HG02870 (cell line): ENCODE measurements around the gene S100A2.
A peak's percentile ranks its signal among the peaks of the same experiment; 100 is the strongest.

Source experiments
- ATAC-seq: cut with Tn5 transposase; IDR thresholded peaks from one replicate; pipeline ENCODE4 v1.9.1; 2021; ENCODE audit warnings: mild to moderate bottlenecking, moderate library complexity; ENCODE audit not compliant: unreplicated experiment

Gene S100A2

DNA sequence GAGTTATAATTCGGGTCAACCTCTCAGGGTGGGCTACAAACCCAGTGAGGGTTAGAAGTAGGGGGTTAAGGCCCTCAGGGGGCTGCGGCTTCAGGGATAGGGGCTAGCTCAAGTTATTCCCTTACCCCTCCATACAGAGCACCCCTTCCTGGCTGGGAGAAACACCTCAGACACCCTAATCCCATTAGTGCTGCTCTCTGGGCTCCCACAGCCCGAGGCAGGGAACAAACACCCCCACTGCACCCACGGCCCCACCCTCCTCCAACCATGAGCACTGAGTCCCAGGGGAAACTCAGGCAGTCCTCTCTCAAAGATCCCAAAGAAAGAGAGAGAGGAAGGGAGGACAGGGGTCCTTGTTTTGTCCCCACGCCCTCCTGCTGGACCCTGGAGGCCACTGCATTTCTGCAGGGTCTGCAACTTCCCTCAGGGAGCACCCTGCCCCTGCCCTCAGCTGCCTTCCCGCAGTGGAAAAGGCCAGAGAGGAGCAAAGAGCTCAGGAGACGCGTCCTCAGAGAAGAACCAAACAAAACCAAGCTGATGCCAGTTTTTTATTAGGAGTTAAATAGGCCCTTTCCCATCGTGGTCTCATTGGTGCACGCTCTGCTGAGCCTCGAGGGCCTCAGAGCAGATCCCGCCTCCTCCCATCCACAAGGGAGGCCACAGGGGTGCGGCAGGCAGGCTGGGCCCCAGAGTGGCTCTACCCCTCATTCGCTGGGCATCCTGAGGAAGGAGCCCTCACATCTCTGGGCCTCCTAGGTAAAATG, 18.7 kb downstream of the S100A2 start:
- ATAC-seq = no peak

DNA sequence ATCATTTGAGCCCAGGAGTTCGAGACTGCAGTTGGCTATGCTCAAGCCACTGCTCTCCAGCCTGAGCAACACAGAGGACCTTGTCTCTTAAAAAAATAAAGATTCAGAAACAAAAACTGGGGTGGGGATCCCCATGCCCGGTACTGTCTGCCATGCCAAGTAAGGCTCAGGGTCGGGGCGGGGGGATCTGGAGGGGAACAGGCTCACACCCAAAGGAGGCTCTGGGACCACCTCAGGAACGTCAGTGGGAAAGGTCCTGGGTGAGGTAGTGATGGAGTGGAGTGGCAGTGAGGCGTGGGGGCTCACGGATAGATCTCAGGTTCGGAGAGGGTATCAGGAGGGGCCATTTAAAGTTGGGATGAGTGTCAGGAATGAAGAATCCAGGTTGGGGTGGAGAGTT, 19.3 kb downstream of the S100A2 start:
- no peak for ATAC-seq

- no peak for ATAC-seq
Observed at GRCh38 chr1:153545067-153546055, 20.3 kb downstream of the S100A2 start, which contains the start of gene S100A4. Gene S100A4, minus strand, starts transcription at chr1:153545806. Its CDS starts 1,012 bp downstream, at chr1:153544794.

DNA sequence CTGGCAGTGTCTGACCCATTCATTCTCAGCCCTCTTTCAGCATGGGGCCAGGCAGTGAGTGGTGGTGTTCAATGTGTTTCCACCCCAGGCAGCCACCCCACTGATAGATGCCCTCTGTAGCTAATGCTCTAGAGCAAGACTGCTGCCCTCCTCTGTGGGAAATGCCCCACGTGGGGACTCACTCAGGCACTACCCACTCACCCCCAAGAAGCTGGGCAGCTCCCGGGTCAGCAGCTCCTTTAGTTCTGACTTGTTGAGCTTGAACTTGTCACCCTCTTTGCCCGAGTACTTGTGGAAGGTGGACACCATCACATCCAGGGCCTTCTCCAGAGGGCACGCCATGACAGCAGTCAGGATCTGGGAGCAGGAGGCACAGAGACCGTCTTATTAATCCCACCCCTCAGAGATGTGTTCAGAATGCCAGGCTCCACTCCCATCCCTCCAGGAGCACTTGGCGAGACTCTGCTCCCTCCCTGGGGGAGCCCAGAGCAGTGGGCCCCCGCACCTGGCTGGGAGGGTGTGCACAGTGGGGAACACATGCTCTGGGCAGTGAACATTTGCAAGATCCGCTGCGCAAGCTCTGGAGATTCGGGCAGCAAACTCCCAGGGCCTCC, 21.1 kb downstream of the S100A2 start:
- ATAC-seq = no peak

DNA sequence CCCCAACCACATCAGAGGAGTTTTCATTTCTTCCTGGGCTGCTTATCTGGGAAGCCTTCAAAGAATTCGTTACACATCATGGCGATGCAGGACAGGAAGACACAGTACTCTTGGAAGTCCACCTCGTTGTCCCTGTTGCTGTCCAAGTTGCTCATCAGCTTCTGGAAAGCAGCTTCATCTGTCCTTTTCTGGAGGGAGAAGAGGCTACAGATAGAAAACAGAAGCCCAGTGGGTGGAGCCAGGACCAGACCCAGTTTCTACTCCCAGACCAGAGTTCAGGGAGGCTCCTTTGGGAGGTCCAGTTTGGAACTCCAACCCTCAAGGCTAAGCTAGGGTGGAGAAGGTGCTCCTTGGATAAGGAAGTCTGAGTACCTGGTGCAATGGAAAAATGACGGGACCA, 21.9 kb downstream of the S100A2 start:
- ATAC-seq = no peak

DNA sequence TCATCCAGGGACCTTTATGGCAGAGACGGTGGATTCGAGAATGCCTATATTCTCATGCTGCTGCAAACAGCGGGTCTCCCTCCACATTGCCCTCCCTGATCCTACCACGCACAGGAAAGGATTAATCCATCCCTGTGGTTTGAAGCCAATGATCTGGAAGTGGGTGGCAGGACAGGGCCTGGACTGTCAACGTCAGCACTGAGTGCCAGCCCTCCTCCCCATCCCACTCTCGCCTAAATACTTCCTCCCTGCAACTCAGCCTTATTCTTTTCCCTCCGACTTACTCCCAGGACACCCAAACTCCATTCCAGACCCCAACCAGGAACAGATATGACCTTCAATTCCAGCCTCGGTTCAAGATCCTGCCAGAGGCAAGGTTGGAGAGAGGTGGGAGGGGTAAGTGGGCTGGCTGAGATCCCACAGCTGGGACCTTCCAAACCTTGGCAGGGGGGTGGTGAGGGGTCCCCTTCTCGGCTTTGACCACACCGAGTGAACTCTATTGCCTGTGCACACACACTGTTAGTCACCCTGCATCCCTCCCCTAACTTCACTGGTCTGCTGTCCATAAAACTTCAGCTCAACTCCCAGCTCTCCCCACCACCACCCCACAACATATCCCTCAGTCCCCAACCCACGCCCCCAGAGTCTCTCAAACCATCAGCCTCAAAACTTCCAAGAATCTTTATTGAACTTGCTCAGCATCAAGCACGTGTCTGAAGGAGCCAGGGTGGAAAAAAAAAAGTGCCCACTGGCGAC, 22.5 kb downstream of the S100A2 start:
- ATAC-seq = no peak

GRCh38 chr1:153541641-153542590, 23.7 kb downstream of the S100A2 start:
- no peak for ATAC-seq

- ATAC-seq = no peak
Observed at GRCh38 chr1:153540394-153541361, 25.0 kb downstream of the S100A2 start, which contains the start of gene S100A5. Gene S100A5, minus strand, starts transcription at chr1:153540934. Its CDS starts 743 bp downstream, at chr1:153540191.

GRCh38 chr1:153539395-153540093, 26.1 kb downstream of the S100A2 start:
- no peak for ATAC-seq

GRCh38 chr1:153538315-153538821, 27.3 kb downstream of the S100A2 start:
- no peak for ATAC-seq

DNA sequence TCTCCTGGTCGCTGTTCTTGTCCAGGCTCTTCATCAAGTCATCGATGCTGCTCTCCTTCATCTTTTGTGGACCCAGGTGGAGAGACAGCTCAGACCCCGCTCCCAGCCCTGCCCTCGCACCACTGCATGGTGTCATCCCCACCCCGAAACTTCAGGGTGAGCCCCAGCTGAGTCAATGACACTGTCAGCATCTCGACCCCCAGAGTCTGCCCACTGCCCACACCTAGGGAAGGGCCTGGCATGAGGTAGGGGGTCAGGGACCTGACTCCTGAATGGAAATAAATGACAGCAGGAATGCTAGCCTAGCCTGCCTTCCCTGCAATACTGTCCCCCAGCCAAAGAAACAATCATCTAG, 28.3 kb downstream of the S100A2 start:
- ATAC-seq = no peak

DNA sequence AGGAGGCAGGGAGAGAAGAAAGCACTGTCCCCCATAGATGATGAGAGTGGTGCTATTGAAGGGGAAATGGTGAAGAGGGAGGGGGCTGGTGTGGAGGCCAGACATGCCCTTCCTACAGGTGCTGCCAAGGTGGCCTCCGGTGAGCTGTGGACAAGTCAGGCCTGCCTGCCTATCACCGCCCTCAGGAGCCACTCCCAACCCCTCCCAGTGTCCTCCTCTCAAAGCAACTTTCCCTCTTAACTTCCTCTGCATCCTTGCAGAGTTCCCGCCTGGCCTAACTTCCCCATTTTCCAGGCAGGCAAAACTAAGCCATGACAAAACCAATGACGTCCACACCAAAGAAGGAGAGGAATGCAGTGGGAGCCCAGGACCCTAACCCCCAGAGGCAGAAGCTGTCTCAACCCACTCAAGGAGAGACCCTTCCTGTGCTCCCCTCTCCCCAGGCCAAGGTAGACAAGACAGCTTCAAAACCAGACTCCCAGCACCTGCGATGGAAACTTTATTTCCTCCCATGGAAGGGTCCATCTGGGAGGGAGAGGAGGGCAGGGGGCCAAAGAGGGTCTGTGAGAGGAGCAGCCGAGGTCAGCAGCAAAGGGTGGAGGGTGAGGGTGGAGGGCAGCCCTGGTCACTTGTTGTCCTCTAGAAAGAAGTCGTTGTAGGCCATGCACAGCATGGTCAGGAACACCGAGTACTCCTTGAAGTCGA, 28.8 kb downstream of the S100A2 start:
- no peak for ATAC-seq

DNA sequence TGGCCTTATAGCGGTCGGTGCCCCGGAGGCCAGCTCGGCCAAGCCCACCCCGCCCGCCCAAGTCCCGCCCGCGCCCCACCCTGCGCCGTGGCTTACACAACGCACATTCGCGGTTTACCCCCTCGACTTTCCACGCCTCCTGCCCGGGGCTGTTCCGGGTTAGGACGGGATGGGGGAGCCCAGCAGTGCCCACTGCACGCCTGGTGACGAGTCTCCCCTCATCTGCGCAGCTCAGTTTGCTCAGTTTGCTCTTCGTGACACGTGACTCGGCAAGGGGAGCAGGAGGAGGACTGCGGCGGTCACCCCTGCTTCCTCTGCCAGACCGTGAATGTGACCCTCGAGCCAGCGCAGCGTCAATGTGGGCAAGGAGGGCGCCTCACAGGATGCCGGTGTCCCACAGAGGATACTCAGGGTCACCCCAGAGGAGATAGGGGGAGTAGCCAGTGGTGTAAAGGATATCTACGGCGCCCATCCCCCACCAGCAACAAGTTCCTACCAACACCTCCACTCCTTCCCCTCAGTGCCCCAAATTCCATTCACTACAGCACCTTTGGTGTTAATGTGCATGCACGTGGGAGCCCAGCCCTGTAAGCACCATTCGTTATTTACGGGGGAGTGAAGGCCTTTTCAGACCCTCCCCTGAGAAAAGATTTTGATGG, 29.5 kb downstream of the S100A2 start:
- peak; percentile 59 for ATAC-seq

- peak; percentile 20 for ATAC-seq
Observed at GRCh38 chr1:153535242-153536011, 30.2 kb downstream of the S100A2 start, which contains the start of gene S100A6. Gene S100A6, minus strand, starts transcription at chr1:153535991. Its CDS starts 652 bp downstream, at chr1:153535339.

DNA sequence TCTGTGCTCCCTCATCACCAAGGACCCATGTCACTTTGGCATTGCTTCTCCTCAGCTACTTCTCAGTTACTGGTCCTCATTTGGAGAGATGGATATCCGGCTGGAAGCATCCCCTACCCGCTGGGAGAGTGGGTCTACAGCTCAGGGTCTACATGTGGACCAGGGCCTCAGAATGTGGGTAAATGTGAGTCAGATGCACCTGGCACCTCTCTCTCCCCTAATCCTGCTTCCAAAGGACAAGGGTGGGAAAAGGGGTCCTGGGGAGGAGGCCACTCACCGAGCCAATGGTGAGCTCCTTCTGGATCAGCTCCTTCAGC, 30.8 kb downstream of the S100A2 start:
- ATAC-seq = no peak
